Mesendoderm (in vitro differentiated cells): ENCODE results near the gene PSAP.

Experiments used
- DNase-seq: peaks from one replicate; pipeline ENCODE4 v3.0.0; 2013
- H2AK5ac ChIP-seq: 2 replicates; pipeline ENCODE4 v1.6.1; 2013; ENCODE audit warnings: low read length, inconsistent platforms
- H2BK120ac ChIP-seq: 2 replicates; pipeline ENCODE4 v1.6.1; 2013; ENCODE audit warnings: low read depth, mild to moderate bottlenecking, low read length, moderate library complexity, mixed read lengths
- H2BK15ac ChIP-seq: replicated peaks from 2 replicates; pipeline ENCODE4 v1.6.1; 2013; ENCODE audit warnings: low read depth, mild to moderate bottlenecking, moderate library complexity
- H2BK5ac ChIP-seq: 2 replicates; pipeline ENCODE4 v1.6.1; 2013; ENCODE audit warnings: low read length, inconsistent platforms
- H3K18ac ChIP-seq: 2 replicates; pipeline ENCODE4 v1.6.1; 2013; ENCODE audit warnings: mild to moderate bottlenecking, low read length, mixed read lengths
- H3K23ac ChIP-seq: one replicate; pipeline ENCODE4 v1.6.1; 2013; ENCODE audit warnings: low read length
- H3K27ac ChIP-seq: 2 replicates; pipeline ENCODE4 v1.5.1; 2013; ENCODE audit warnings: low read depth, mild to moderate bottlenecking, inconsistent platforms, low read length, moderate library complexity
- H3K27me3 ChIP-seq: 2 replicates; pipeline ENCODE4 v1.6.1; 2013; ENCODE audit warnings: low read length, control low read depth, mild to moderate bottlenecking, inconsistent platforms; ENCODE audit not compliant: insufficient read depth, poor library complexity
- H3K36me3 ChIP-seq: 2 replicates; pipeline ENCODE4 v1.6.1; 2013; ENCODE audit warnings: low read length, inconsistent platforms; ENCODE audit not compliant: control insufficient read depth, insufficient read depth
- H3K4ac ChIP-seq: one replicate; pipeline ENCODE4 v1.6.1; 2013; ENCODE audit warnings: low read depth, mild to moderate bottlenecking, low read length, moderate library complexity
- H3K4me1 ChIP-seq: 2 replicates; pipeline ENCODE4 v1.6.1; 2013; ENCODE audit warnings: low read depth, low read length, inconsistent platforms; ENCODE audit not compliant: control insufficient read depth
- H3K4me2 ChIP-seq: 2 replicates; pipeline ENCODE4 v1.6.1; 2013; ENCODE audit warnings: low read length
- H3K4me3 ChIP-seq: 2 replicates; pipeline ENCODE4 v1.5.1; 2013; ENCODE audit warnings: mild to moderate bottlenecking, low read length
- H3K56ac ChIP-seq: one replicate; pipeline ENCODE4 v1.6.1; 2013; ENCODE audit warnings: low read length
- H3K79me1 ChIP-seq: 2 replicates; pipeline ENCODE4 v1.6.1; 2013; ENCODE audit warnings: low read length, inconsistent platforms
- H3K79me2 ChIP-seq: 2 replicates; pipeline ENCODE4 v1.6.1; 2013; ENCODE audit warnings: mild to moderate bottlenecking, low read length; ENCODE audit not compliant: control insufficient read depth, insufficient read depth
- H3K9ac ChIP-seq: 2 replicates; pipeline ENCODE4 v1.6.1; 2013; ENCODE audit warnings: low read length, inconsistent platforms
- H4K5ac ChIP-seq: one replicate; pipeline ENCODE4 v1.6.1; 2013; ENCODE audit warnings: low read length
- H4K8ac ChIP-seq: one replicate; pipeline ENCODE4 v1.6.1; 2013; ENCODE audit warnings: low read depth, mild to moderate bottlenecking, control low read depth, low read length, moderate library complexity
- WGBS: extraction: QIAGEN DNeasy Blood & Tissue Kit; methylation state at CpG from one replicate; pipeline ENCODE4 v1.1.7; 2013; ENCODE audit warnings: low lambda C conversion rate, missing lambda C conversion rate; ENCODE audit not compliant: insufficient coverage; ENCODE audit errors: extremely low coverage; 5-methylcytosine and 5-hydroxymethylcytosine counted together

PSAP gene

DNA sequence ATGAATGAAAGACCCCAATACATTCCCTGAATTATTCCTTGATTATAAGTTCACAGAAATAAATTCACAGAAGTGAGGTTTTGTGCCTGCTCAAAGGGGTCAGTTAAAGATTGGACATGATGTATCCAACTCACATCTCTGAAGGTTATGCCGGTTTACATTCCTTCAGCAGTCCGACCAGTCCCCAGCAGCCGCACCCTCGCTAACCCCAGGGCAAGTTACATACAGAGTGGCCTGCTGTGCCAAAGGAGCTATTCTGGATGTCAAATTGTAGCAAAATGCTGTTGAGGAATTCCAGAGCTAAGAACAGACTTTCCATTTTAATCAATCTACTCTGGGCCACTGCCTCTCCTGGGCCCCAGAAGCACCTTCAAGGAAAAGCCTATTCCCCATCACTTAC is 20.3 kb downstream of the PSAP start:
- Histone ChIP-seq H3K36me3 (peaks cover 14% of the 10 kb centered on the region), H3K18ac (no peak overlapping the region), H3K27ac (no peak overlapping the region), H3K4me1 (no peaks in the 10 kb centered on the region), H3K4ac (no peak overlapping the region), H3K79me1 (peaks cover 20% of the 10 kb centered on the region), H3K9ac (no peak overlapping the region), H2BK120ac (no peak overlapping the region), H4K8ac (no peak overlapping the region), H3K79me2 (peaks cover 23% of the 10 kb centered on the region), H3K23ac (no peak overlapping the region), H2BK5ac (no peak overlapping the region), H2AK5ac (no peak overlapping the region), H4K5ac (no peak overlapping the region), H3K27me3 (no peaks in the 10 kb centered on the region), H3K4me2 (no peak overlapping the region), H2BK15ac (no peak overlapping the region), H3K4me3 (no peak overlapping the region), H3K56ac (no peak overlapping the region)
- WGBS = no CpG with 5 or more reads among the region's 4 CpGs
- DNase-seq = no peak

DNA sequence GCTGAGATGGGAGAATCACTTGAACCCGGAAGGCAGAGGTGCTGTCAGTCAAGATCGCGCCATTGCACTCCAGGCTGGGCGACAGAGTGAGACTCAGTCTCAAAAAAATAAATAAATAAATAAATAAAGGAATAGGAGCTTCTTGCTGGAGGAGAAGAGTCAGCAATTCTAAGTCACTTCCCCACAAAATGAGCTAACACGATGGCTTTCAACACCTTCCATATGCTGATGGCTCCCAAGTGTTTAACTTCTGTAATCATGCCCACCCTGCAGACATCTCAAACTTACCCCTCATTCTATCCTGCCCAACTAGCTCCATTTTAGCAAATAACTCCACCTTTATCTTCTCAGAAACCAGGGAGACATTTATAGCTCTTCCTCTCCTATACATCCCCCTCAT is 21.2 kb downstream of the PSAP start:
- no peak overlapping the region for H3K4me3 ChIP-seq
- WGBS = no CpG with 5 or more reads among the region's 5 CpGs
- no peak overlapping the region for H3K4ac ChIP-seq
- H3K56ac ChIP-seq = no peak overlapping the region
- DNase-seq = no peak
- H3K4me2 ChIP-seq = no peak overlapping the region
- H3K23ac ChIP-seq = no peak overlapping the region
- peaks cover 16% of the 10 kb centered on the region for H3K36me3 ChIP-seq
- no peaks in the 10 kb centered on the region for H3K27me3 ChIP-seq
- H2BK15ac ChIP-seq = no peak overlapping the region
- peaks cover 20% of the 10 kb centered on the region for H3K79me1 ChIP-seq
- H3K4me1 ChIP-seq = no peaks in the 10 kb centered on the region
- H3K27ac ChIP-seq = no peak overlapping the region
- no peak overlapping the region for H4K8ac ChIP-seq
- no peak overlapping the region for H3K18ac ChIP-seq
- no peak overlapping the region for H2BK5ac ChIP-seq
- H2AK5ac ChIP-seq = no peak overlapping the region
- no peak overlapping the region for H2BK120ac ChIP-seq
- no peak overlapping the region for H4K5ac ChIP-seq
- H3K9ac ChIP-seq = no peak overlapping the region
- H3K79me2 ChIP-seq = peaks cover 20% of the 10 kb centered on the region

DNA sequence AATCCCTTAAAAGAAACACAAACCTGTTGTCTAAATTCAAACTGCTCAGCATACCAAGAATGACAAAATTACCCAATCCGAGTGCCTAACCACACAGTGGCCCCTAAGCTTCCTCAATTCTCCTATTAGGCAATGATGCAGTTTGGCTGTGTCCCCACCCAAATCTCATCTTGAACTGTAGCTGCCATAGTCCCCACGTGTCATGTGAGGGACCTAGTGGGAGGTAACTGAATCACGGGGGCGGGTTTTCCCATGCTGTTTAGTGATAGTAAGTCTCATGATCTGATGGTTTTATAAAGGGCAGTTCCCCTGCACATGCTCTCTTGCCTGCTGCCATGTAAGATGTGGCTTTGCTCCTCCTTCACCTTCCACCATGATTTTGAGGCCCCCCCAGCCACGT is 21.9 kb downstream of the PSAP start:
- Histone ChIP-seq H2BK120ac (no peak overlapping the region), H3K27me3 (no peaks in the 10 kb centered on the region), H3K36me3 (peaks cover 17% of the 10 kb centered on the region), H3K4ac (no peak overlapping the region), H3K79me2 (peaks cover 16% of the 10 kb centered on the region), H4K5ac (no peak overlapping the region), H3K4me3 (no peak overlapping the region), H3K4me1 (no peaks in the 10 kb centered on the region), H3K9ac (no peak overlapping the region), H3K27ac (no peak overlapping the region), H3K56ac (no peak overlapping the region), H2BK15ac (no peak overlapping the region), H3K18ac (no peak overlapping the region), H3K4me2 (no peak overlapping the region), H2AK5ac (no peak overlapping the region), H2BK5ac (no peak overlapping the region), H3K79me1 (peaks cover 17% of the 10 kb centered on the region), H4K8ac (no peak overlapping the region), H3K23ac (no peak overlapping the region)
- DNase-seq = no peak
- no CpG with 5 or more reads among the region's 5 CpGs for WGBS

DNA sequence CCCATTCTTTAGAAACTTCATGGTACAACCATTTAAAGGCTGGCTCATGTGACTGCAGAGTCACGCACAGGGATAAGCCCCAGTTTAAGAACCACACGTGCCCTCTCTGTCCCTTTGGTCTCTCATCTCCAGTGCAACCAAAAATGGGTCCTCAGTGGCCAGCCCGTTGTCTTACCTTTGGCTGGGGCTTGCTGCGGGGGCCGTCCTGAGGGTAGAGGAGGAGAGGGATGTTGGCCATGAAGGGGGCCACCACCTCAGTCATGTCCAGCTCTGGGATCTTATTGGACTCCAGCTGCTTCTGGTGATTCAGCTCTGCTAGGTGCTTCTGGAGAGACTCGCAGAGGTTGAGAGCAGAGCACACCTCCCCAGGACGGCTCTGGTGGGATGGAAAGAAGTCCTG is 22.3 kb downstream of the PSAP start:
- H3K4me3 ChIP-seq = no peak overlapping the region
- no peak overlapping the region for H3K4me2 ChIP-seq
- no peaks in the 10 kb centered on the region for H3K27me3 ChIP-seq
- no peak overlapping the region for H3K4ac ChIP-seq
- H3K79me2 ChIP-seq = peaks cover 12% of the 10 kb centered on the region
- no peak overlapping the region for H2BK5ac ChIP-seq
- no peak overlapping the region for H2BK15ac ChIP-seq
- peaks cover 12% of the 10 kb centered on the region for H3K79me1 ChIP-seq
- H2BK120ac ChIP-seq = no peak overlapping the region
- H2AK5ac ChIP-seq = no peak overlapping the region
- H3K56ac ChIP-seq = no peak overlapping the region
- H3K4me1 ChIP-seq = no peaks in the 10 kb centered on the region
- no CpG with 5 or more reads among the region's 7 CpGs for WGBS
- H3K27ac ChIP-seq = no peak overlapping the region
- no peak for DNase-seq
- no peak overlapping the region for H3K9ac ChIP-seq
- no peak overlapping the region for H4K5ac ChIP-seq
- peaks cover 18% of the 10 kb centered on the region for H3K36me3 ChIP-seq
- H4K8ac ChIP-seq = no peak overlapping the region
- no peak overlapping the region for H3K18ac ChIP-seq
- H3K23ac ChIP-seq = no peak overlapping the region

DNA sequence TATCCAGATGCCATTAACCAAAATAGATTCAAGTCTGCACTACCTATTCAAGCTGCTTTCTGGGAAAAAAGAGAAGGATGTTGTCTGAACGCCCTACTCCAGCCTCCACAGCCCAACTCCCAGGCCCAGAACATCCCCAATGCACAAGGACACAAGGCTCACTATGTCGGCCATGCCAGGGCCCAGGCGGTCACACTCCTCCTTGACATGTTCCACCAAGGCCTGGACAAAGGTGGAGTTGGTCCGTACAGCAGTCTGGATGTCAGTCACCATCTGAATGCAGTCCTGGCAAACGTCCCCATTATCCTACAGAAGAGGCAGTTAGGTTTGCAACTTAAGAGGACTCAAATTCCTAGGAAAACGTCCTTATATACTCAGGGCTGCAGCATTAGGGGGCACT is 23.2 kb downstream of the PSAP start:
- Histone ChIP-seq H2BK120ac (no peak overlapping the region), H3K56ac (no peak overlapping the region), H3K27me3 (no peaks in the 10 kb centered on the region), H3K36me3 (peaks cover 22% of the 10 kb centered on the region), H3K4ac (no peak overlapping the region), H2AK5ac (no peak overlapping the region), H4K5ac (no peak overlapping the region), H3K4me2 (no peak overlapping the region), H3K79me1 (peaks cover 8% of the 10 kb centered on the region), H3K9ac (no peak overlapping the region), H2BK15ac (no peak overlapping the region), H3K18ac (no peak overlapping the region), H3K4me1 (no peaks in the 10 kb centered on the region), H3K79me2 (peaks cover 5% of the 10 kb centered on the region), H2BK5ac (no peak overlapping the region), H3K27ac (no peak overlapping the region), H4K8ac (no peak overlapping the region), H3K4me3 (no peak overlapping the region), H3K23ac (no peak overlapping the region)
- WGBS = no CpG with 5 or more reads among the region's 6 CpGs
- no peak for DNase-seq

DNA sequence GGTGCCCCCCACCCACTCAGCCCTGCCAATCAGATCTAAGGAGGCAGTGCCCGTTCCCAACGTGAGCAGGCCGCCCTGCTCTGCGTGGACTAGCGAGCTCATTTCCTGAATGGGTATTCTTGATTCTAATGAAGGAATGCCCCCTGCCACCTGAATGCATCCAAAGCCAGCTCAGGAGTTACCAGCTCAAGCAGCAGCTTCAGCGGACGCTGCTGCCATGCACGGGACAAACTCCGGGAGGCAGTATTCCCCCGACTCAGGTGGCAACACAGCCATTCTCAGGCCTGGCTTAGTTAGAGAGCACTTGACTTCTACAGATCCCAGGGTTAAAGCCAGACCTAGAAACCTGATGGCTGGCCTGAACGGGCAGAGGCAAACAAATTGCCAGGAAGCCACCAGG is 25.8 kb downstream of the PSAP start:
- H3K79me1 ChIP-seq = no peaks in the 10 kb centered on the region
- no peak overlapping the region for H3K23ac ChIP-seq
- no peak overlapping the region for H2BK15ac ChIP-seq
- WGBS = no CpG with 5 or more reads among the region's 11 CpGs
- no peaks in the 10 kb centered on the region for H3K79me2 ChIP-seq
- H3K56ac ChIP-seq = no peak overlapping the region
- H3K36me3 ChIP-seq = peaks cover 28% of the 10 kb centered on the region
- H4K5ac ChIP-seq = no peak overlapping the region
- H3K27me3 ChIP-seq = no peaks in the 10 kb centered on the region
- H3K9ac ChIP-seq = no peak overlapping the region
- no peak overlapping the region for H3K4me2 ChIP-seq
- H2AK5ac ChIP-seq = no peak overlapping the region
- H3K4me3 ChIP-seq = no peak overlapping the region
- no peak overlapping the region for H3K27ac ChIP-seq
- no peak overlapping the region for H3K4ac ChIP-seq
- no peak overlapping the region for H2BK5ac ChIP-seq
- no peak overlapping the region for H2BK120ac ChIP-seq
- no peak for DNase-seq
- no peak overlapping the region for H3K18ac ChIP-seq
- no peak overlapping the region for H4K8ac ChIP-seq
- no peaks in the 10 kb centered on the region for H3K4me1 ChIP-seq
